ENCODE measurements around the gene TRPM3.

The TRPM3 gene

GRCh38 chr9:71145179-71145578 is 23.8 kb upstream of the TRPM3 start:
- no peak for DNase-seq (ENCODE audit: extremely low spot score)
- CTCF ChIA-PET, result no interaction called here
- no peak for TF ChIP-seq CTCF (IDR thresholded peaks at IDR 0.05; ENCODE audit: control extremely low read depth, extremely low read depth, low read depth, missing control alignments)
- POLR2A ChIA-PET, result no interaction called here

- POLR2A ChIA-PET, result no interaction called here
- CTCF ChIA-PET, result no interaction called here
Measured at GRCh38 chr9:71144495-71144894, 23.1 kb upstream of the TRPM3 start.

GRCh38 chr9:71136696-71137095 is 15.3 kb upstream of the TRPM3 start:
- no peak for DNase-seq (ENCODE audit: extremely low spot score)
- ChIA-PET CTCF (interaction anchor here (0.7 to 1.5 kb wide), 3 partner anchors 10 to 35 kb away, joined by 3 to 4 read pairs (median 3); no protein-coding TSS in a partner anchor), POLR2A (no interaction called here)
- no peak for TF ChIP-seq CTCF (IDR thresholded peaks at IDR 0.05; ENCODE audit: control extremely low read depth, extremely low read depth, low read depth, missing control alignments)

More at GRCh38 chr9:71144495-71144894, 23.1 kb upstream of the TRPM3 start:
- no peak for TF ChIP-seq CTCF (IDR thresholded peaks at IDR 0.05; ENCODE audit: control extremely low read depth, extremely low read depth, low read depth, missing control alignments)
- DNase-seq (ENCODE audit: extremely low spot score), result no peak

GRCh38 chr9:71131145-71131544 is 9.7 kb upstream of the TRPM3 start:
- ChIA-PET POLR2A (no interaction called here), CTCF (interaction anchor here (0.9 to 1.7 kb wide), 3 partner anchors 8 to 204 kb away, joined by 3 to 7 read pairs (median 3); no protein-coding TSS in a partner anchor)
- DNase-seq (ENCODE audit: extremely low spot score), result no peak
- TF ChIP-seq CTCF (IDR thresholded peaks at IDR 0.05; ENCODE audit: control extremely low read depth, extremely low read depth, low read depth, missing control alignments), result no peak

- POLR2A ChIA-PET, result no interaction called here
- CTCF ChIA-PET, result interaction anchor here (0.9 to 1.7 kb wide), 4 partner anchors 9 to 204 kb away, joined by 3 to 7 read pairs (median 4); no protein-coding TSS in a partner anchor
- DNase-seq (ENCODE audit: extremely low spot score), result no peak
- TF ChIP-seq CTCF (IDR thresholded peaks at IDR 0.05; ENCODE audit: control extremely low read depth, extremely low read depth, low read depth, missing control alignments), result no peak
Measured at GRCh38 chr9:71130521-71130920, 9.1 kb upstream of the TRPM3 start.

GRCh38 chr9:71128796-71129195 is 7.4 kb upstream of the TRPM3 start:
- TF ChIP-seq CTCF (IDR thresholded peaks at IDR 0.05; ENCODE audit: control extremely low read depth, extremely low read depth, low read depth, missing control alignments), result no peak
- no peak for DNase-seq (ENCODE audit: extremely low spot score)
- POLR2A ChIA-PET, result no interaction called here
- CTCF ChIA-PET, result interaction anchor here (1.0 to 1.9 kb wide), 4 partner anchors 11 to 66 kb away, joined by 3 to 5 read pairs (median 4); no protein-coding TSS in a partner anchor
